PFSK-1 (cell line): ENCODE measurements around the gene POLR1E.

Experiments used
- FOXP2 ChIP-seq: optimal IDR thresholded peaks from 2 replicates; pipeline ENCODE3; 2011; ENCODE audit warnings: borderline replicate concordance, control low read depth, inconsistent platforms; ENCODE audit not compliant: insufficient read depth; ENCODE audit errors: extremely low read length, extremely low read depth
- POLR2AphosphoS5 ChIP-seq: IDR thresholded peaks from 2 replicates; pipeline ENCODE4 v1.6.1; 2012; ENCODE audit warnings: low read depth, mild to moderate bottlenecking, control low read depth, low read length, moderate library complexity
- TAF1 ChIP-seq: IDR thresholded peaks from 2 replicates; pipeline ENCODE4 v1.6.1; 2012; ENCODE audit warnings: low read length, control low read depth, borderline replicate concordance; ENCODE audit not compliant: insufficient read depth

DNA sequence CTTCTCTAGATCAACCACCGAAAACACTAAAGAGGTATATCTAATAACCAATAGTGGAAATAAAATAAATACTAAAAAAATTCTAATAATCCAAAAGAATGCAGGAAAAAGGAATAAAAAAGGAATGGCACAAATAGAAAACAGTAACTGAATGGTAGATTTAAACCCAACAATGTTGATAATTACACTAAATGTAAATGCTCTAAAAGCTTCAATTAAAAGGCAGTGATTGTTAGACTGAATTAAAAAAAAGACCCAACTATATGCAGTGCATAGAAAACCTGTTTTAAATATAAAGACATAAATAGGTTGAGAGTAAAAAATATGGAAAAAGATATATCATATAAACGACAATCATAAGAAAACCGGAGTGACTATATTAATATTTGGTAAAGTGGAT is 11.3 kb upstream of the POLR1E start:
- no peak for TF ChIP-seq FOXP2
- no peak for TF ChIP-seq POLR2AphosphoS5
- TF ChIP-seq TAF1 = no peak
